Measurements from ENCODE around the gene INSR. TPM values are rescaled to one million over a fixed set of nuclear protein-coding genes. Genes with fewer than 3 reads are reported as not detected.
A peak's percentile ranks its signal among the peaks of the same experiment; 100 is the strongest.

The INSR gene
- total RNA-seq, 4 donors from 2014 or later = 134 to 252 (median 164) TPM

- no peak for TF ChIP-seq POLR2AphosphoS5 (IDR thresholded peaks at IDR 0.05)
- TF ChIP-seq EP300 (IDR thresholded peaks at IDR 0.05; ENCODE audit: low read depth) = no peak
- TF ChIP-seq, protein P1, sequence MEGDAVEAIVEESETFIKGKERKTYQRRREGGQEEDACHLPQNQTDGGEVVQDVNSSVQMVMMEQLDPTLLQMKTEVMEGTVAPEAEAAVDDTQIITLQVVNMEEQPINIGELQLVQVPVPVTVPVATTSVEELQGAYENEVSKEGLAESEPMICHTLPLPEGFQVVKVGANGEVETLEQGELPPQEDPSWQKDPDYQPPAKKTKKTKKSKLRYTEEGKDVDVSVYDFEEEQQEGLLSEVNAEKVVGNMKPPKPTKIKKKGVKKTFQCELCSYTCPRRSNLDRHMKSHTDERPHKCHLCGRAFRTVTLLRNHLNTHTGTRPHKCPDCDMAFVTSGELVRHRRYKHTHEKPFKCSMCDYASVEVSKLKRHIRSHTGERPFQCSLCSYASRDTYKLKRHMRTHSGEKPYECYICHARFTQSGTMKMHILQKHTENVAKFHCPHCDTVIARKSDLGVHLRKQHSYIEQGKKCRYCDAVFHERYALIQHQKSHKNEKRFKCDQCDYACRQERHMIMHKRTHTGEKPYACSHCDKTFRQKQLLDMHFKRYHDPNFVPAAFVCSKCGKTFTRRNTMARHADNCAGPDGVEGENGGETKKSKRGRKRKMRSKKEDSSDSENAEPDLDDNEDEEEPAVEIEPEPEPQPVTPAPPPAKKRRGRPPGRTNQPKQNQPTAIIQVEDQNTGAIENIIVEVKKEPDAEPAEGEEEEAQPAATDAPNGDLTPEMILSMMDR (IDR thresholded peaks at IDR 0.05) = no peak
- TF ChIP-seq POLR2A (IDR thresholded peaks at IDR 0.05) = no peak
- no peak for DNase-seq
- H3K9me3 ChIP-seq = peaks cover 13 to 21% of the 10 kb centered on the region in 2 donors
- in situ Hi-C loops (cut with MboI; ENCODE audit: low pct_ligation_motif_present in 1 of 4, low pct_unique_long_range_greater_than_20kb in 1 of 4, low sequenced_read_pairs in 3 of 4) = no loop called here
- intact Hi-C loops (cut with DNase I; ENCODE audit: low total_unique reads) = no loop called here
- no peak overlapping the region for H3K4me3 ChIP-seq
- H3K36me3 ChIP-seq = peaks cover 0 to 60% (median 31%) of the 10 kb centered on the region in 4 donors
- H3K27ac ChIP-seq = no peak overlapping the region
- peaks cover 8 to 10% (median 8%) of the 10 kb centered on the region in 4 donors for H3K4me1 ChIP-seq
- 92 to 97% methylated on average over 4 to 6 of the region's 6 CpGs for WGBS, 2 donors (ENCODE audit: low coverage in 1 of 2)
- H3K27me3 ChIP-seq = no peaks in the 10 kb centered on the region
Observed at GRCh38 chr19:7072541-7072940, 221.7 kb downstream of the INSR start.

GRCh38 chr19:7069904-7070226 is 224.3 kb downstream of the INSR start:
- H3K36me3 ChIP-seq = peaks cover 0 to 34% (median 15%) of the 10 kb centered on the region in 4 donors
- TF ChIP-seq, protein P1 (IDR thresholded peaks at IDR 0.05) = no peak
- TF ChIP-seq POLR2AphosphoS5 (IDR thresholded peaks at IDR 0.05) (no peak), EP300 (IDR thresholded peaks at IDR 0.05; ENCODE audit: low read depth) (no peak), POLR2A (IDR thresholded peaks at IDR 0.05) (no peak)
- H3K27me3 ChIP-seq = no peaks in the 10 kb centered on the region
- peaks cover 8 to 10% (median 8%) of the 10 kb centered on the region in 4 donors for H3K4me1 ChIP-seq
- peak overlapping the region; percentile 85 to 88 (median 86) for H3K27ac ChIP-seq
- in situ Hi-C loops (cut with MboI; ENCODE audit: low pct_ligation_motif_present in 1 of 4, low pct_unique_long_range_greater_than_20kb in 1 of 4, low sequenced_read_pairs in 3 of 4) = no loop called here
- no peaks in the 10 kb centered on the region for H3K9me3 ChIP-seq
- 0% methylated on average over 12 of the region's 12 CpGs; no CpG with 5 or more reads in 1 of the 2 donors for WGBS, 2 donors (ENCODE audit: low coverage in 1 of 2)
- intact Hi-C loops (cut with DNase I; ENCODE audit: low total_unique reads) = loop anchor here (10.0 kb wide), 1 partner anchor 1585 kb away; no protein-coding TSS in a partner anchor
- DNase-seq = no peak
- H3K4me3 ChIP-seq = peak overlapping the region; percentile 52 to 95 (median 82)

GRCh38 chr19:7069042-7069903 is 224.9 kb downstream of the INSR start, which contains the start of gene ZNF557:
TSS of gene ZNF557 (plus strand) at chr19:7069703. CDS start at chr19:7075075, 5,372 bp downstream.
- in situ Hi-C loops (cut with MboI; ENCODE audit: low pct_ligation_motif_present in 1 of 4, low pct_unique_long_range_greater_than_20kb in 1 of 4, low sequenced_read_pairs in 3 of 4) (no loop called here), intact Hi-C loops (cut with DNase I; ENCODE audit: low total_unique reads) (loop anchor here (10.0 kb wide), 1 partner anchor 1586 kb away; no protein-coding TSS in a partner anchor)
- 0% methylated on average over 1 to 47 of the region's 56 CpGs for WGBS, 2 donors (ENCODE audit: low coverage in 1 of 2)
- peak; percentile 71 for TF ChIP-seq POLR2A (IDR thresholded peaks at IDR 0.05)
- TF ChIP-seq POLR2AphosphoS5 (IDR thresholded peaks at IDR 0.05) = peak; percentile 63 to 81 (median 73)
- no peak for TF ChIP-seq EP300 (IDR thresholded peaks at IDR 0.05; ENCODE audit: low read depth)
- no peaks in the 10 kb centered on the region for H3K27me3 ChIP-seq
- H3K27ac ChIP-seq = peak within 1 kb of the TSS; percentile 85 to 88 (median 86)
- H3K4me3 ChIP-seq = peak within 1 kb of the TSS; percentile 52 to 95 (median 82)
- no peaks in the 10 kb centered on the region for H3K9me3 ChIP-seq
- H3K36me3 ChIP-seq = peaks cover 0 to 31% (median 13%) of the 10 kb centered on the region in 4 donors
- DNase-seq = peak; percentile 100
- H3K4me1 ChIP-seq = peaks cover 8 to 10% (median 8%) of the 10 kb centered on the region in 4 donors

DNA sequence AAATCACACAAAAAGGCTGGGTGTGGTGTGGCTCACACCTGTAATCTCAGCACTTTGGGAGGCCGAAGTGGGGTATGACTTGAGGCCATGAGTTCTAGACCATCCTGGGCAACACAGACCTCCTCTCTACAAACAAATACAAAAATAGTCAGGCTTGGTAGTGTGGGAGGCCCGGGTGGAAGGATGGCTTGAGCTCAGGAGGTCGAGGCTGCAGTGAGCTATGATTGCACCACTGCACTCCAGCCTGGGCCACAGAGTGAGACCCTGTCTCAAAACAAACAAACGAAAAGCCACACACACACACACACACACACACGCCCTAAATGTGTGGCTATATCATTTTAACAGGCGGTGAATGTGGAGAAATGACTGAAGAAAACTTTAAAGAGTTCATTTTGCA is 225.6 kb downstream of the INSR start:
- TF ChIP-seq POLR2AphosphoS5 (IDR thresholded peaks at IDR 0.05) (no peak), POLR2A (IDR thresholded peaks at IDR 0.05) (no peak), EP300 (IDR thresholded peaks at IDR 0.05; ENCODE audit: low read depth) (no peak)
- TF ChIP-seq, protein P1 (IDR thresholded peaks at IDR 0.05) = no peak
- intact Hi-C loops (cut with DNase I; ENCODE audit: low total_unique reads) = loop anchor here (10.0 kb wide), 1 partner anchor 1586 kb away; no protein-coding TSS in a partner anchor
- WGBS, 2 donors (ENCODE audit: low coverage in 1 of 2) = 62 to 81% methylated on average over 3 to 6 of the region's 6 CpGs
- Histone ChIP-seq H3K9me3 (no peaks in the 10 kb centered on the region), H3K4me1 (peaks cover 8 to 10% (median 8%) of the 10 kb centered on the region in 4 donors), H3K27me3 (no peaks in the 10 kb centered on the region), H3K36me3 (peaks cover 0 to 24% (median 10%) of the 10 kb centered on the region in 4 donors), H3K27ac (peak overlapping the region in 3 of 4 donors; percentile 9 to 59 (median 43)), H3K4me3 (no peak overlapping the region)
- no peak for DNase-seq
- in situ Hi-C loops (cut with MboI; ENCODE audit: low pct_ligation_motif_present in 1 of 4, low pct_unique_long_range_greater_than_20kb in 1 of 4, low sequenced_read_pairs in 3 of 4) = no loop called here

All from transverse colon (tissue), 4 donors.